ENCODE measurements around the gene STUM.

GRCh38 chr1:226574591-226575435, 26.2 kb downstream of the STUM start:
- no peak for TF ChIP-seq POLR2AphosphoS5 (IDR thresholded peaks at IDR 0.05; ENCODE audit: borderline replicate concordance, low read depth, low read length)
- no peak for TF ChIP-seq EZH2 (IDR thresholded peaks at IDR 0.05)
